MM.1S (cell line): ENCODE measurements around the gene CASTOR1.

ENCODE experiments used
- DNase-seq: peaks from one replicate; pipeline ENCODE4 v3.0.0-alpha.2; 2015
- H2AFZ ChIP-seq: fragments of 300-600 bp; sonication (generic); 2 replicates; pipeline ENCODE4 v1.6.0; 2016; ENCODE audit warnings: antibody characterized with exemption, low read length
- H3F3A ChIP-seq: fragments of 300-600 bp; sonication (generic); 2 replicates; pipeline ENCODE4 v1.6.1; 2016; ENCODE audit warnings: mild to moderate bottlenecking, antibody characterized with exemption, low read length, moderate library complexity, mixed read lengths; ENCODE audit not compliant: insufficient read depth
- H3K27ac ChIP-seq: fragments of 300-600 bp; sonication (generic); 2 replicates; pipeline ENCODE4 v1.5.1; 2016; ENCODE audit warnings: mild to moderate bottlenecking, low read length
- H3K27me3 ChIP-seq: fragments of 300-600 bp; sonication (generic); replicated peaks from 2 replicates; pipeline ENCODE4 v1.6.0; 2016; ENCODE audit warnings: low read length; ENCODE audit not compliant: insufficient read depth
- H3K36me3 ChIP-seq: fragments of 300-600 bp; sonication (generic); replicated peaks from 2 replicates; pipeline ENCODE4 v1.6.1; 2016; ENCODE audit warnings: mild to moderate bottlenecking, low read length, mixed read lengths; ENCODE audit not compliant: insufficient read depth
- H3K4me1 ChIP-seq: fragments of 300-600 bp; sonication (generic); 2 replicates; pipeline ENCODE4 v1.6.1; 2016; ENCODE audit warnings: low read length, mixed read lengths
- H3K4me2 ChIP-seq: fragments of 300-600 bp; sonication (generic); 2 replicates; pipeline ENCODE4 v1.6.0; 2016; ENCODE audit warnings: low read depth, low read length
- H3K4me3 ChIP-seq: fragments of 300-600 bp; sonication (generic); 2 replicates; pipeline ENCODE4 v1.5.1; 2016; ENCODE audit warnings: low read length, mixed read lengths
- H3K79me2 ChIP-seq: fragments of 300-600 bp; sonication (generic); 2 replicates; pipeline ENCODE4 v1.6.1; 2016; ENCODE audit warnings: mixed run types, low read length, mixed read lengths
- H3K9ac ChIP-seq: fragments of 300-600 bp; sonication (generic); 2 replicates; pipeline ENCODE4 v1.6.1; 2016; ENCODE audit warnings: low read length, mixed read lengths
- H3K9me2 ChIP-seq: fragments of 300-600 bp; sonication (generic); replicated peaks from 2 replicates; pipeline ENCODE4 v1.6.1; 2016; ENCODE audit warnings: mild to moderate bottlenecking, low read length, mixed read lengths; ENCODE audit not compliant: insufficient read depth
- H3K9me3 ChIP-seq: fragments of 300-600 bp; sonication (generic); replicated peaks from 2 replicates; pipeline ENCODE4 v1.6.1; 2016; ENCODE audit warnings: mild to moderate bottlenecking, low read length, mixed read lengths; ENCODE audit not compliant: insufficient read depth
- H4K20me1 ChIP-seq: fragments of 300-600 bp; sonication (generic); 2 replicates; pipeline ENCODE4 v1.6.1; 2016; ENCODE audit warnings: mild to moderate bottlenecking, low read length, moderate library complexity, mixed read lengths; ENCODE audit not compliant: insufficient read depth
- EZH2 ChIP-seq: fragments of 300-600 bp; sonication (generic); optimal IDR thresholded peaks from 2 replicates; pipeline ENCODE3; 2017; ENCODE audit warnings: low read depth, mild to moderate bottlenecking, antibody characterized with exemption, low read length, mixed read lengths
- EZH2phosphoT487 ChIP-seq: fragments of 300-600 bp; sonication (generic); IDR thresholded peaks from 2 replicates; pipeline ENCODE4 v1.6.1; 2018; ENCODE audit warnings: antibody characterized with exemption, low read length
- TF ChIP-seq, protein P1 (sequence below): fragments of 300-600 bp; sonication (generic); IDR thresholded peaks from 2 replicates; pipeline ENCODE4 v1.5.1; 2016; ENCODE audit warnings: antibody characterized with exemption, low read length, mixed read lengths

CASTOR1 gene

DNA sequence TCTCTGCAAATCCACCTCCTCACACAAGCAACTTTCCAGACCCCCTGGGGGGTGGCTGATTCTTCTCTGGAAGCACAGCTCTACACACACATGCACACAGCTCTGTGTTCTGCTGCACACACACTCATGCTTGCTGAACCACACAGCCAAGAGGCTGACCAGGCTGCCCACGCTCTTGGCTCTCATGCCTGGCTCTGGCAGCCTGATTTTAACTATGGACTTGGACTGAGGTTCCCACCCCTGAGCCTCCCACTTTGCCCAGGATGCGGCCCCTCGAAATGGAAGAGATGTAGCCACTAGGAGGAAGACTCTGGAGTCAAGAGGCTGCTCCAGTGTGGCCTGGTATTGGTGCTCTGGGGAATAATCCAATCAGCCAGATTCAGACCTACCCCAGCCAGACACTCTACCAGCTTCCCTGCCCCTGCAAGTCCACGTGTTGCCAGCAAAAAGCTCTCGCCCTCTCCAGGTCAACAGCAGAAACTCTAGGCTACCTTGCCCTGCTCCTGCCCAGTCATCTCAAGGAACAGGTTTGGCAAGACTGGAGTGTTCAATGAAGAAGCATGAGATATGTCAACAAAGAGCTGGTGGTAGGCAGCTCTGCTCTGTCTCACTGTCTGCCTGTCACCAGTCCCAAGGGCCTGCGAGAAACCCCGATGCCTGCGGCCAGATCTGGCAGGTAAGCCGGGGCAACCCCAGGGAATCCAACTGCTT, 8.8 kb upstream of the CASTOR1 start:
- Histone ChIP-seq H3K9ac (no peak overlapping the region), H3K27ac (no peak overlapping the region), H3K79me2 (no peaks in the 10 kb centered on the region; the same call in 1 of the 2 replicates), H4K20me1 (no peaks in the 10 kb centered on the region), H3F3A (no peaks in the 10 kb centered on the region), H3K4me3 (no peak overlapping the region), H3K36me3 (no peaks in the 10 kb centered on the region), H3K4me1 (peaks cover 15% of the 10 kb centered on the region), H3K4me2 (no peak overlapping the region), H3K9me2 (no peaks in the 10 kb centered on the region), H3K27me3 (no peaks in the 10 kb centered on the region), H3K9me3 (no peaks in the 10 kb centered on the region), H2AFZ (no peak overlapping the region)
- no peak for DNase-seq
- TF ChIP-seq, protein P1, sequence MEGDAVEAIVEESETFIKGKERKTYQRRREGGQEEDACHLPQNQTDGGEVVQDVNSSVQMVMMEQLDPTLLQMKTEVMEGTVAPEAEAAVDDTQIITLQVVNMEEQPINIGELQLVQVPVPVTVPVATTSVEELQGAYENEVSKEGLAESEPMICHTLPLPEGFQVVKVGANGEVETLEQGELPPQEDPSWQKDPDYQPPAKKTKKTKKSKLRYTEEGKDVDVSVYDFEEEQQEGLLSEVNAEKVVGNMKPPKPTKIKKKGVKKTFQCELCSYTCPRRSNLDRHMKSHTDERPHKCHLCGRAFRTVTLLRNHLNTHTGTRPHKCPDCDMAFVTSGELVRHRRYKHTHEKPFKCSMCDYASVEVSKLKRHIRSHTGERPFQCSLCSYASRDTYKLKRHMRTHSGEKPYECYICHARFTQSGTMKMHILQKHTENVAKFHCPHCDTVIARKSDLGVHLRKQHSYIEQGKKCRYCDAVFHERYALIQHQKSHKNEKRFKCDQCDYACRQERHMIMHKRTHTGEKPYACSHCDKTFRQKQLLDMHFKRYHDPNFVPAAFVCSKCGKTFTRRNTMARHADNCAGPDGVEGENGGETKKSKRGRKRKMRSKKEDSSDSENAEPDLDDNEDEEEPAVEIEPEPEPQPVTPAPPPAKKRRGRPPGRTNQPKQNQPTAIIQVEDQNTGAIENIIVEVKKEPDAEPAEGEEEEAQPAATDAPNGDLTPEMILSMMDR, result no peak

DNA sequence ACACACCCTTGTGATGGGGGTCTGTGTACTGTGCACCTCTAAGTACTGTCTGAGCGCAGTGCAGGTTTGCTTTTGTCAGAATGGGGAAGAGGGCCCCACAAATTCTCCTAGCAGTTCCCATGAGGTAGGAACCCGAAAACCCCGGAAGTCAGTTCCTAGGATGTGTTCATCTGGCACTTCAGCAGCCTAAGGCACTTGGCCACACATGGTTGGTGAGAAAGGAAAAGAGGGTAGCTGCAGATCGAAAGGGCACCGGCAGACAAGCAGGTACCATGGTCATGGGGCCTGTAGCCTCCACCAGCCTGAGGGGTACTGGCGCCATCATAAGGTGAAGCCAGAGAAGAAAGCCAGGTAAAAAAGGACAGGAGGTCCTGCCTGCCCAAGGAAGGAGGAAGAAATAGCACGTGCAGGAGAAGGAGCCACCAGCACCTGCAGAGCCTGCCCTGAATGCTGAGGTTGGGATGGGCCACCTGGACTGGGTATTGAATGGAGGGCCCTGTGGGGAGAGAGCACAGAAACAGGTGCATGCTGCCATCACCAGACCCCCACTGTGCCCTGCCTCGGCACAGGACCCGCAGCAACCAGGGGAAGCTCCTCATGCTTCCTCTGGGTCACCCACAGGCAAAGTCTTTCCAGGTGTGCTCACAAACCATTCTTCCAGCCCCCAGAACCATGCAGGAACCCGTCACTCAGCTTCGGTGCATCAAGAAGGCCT, 8.1 kb upstream of the CASTOR1 start:
- no peak overlapping the region for H2AFZ ChIP-seq
- H3F3A ChIP-seq, result no peaks in the 10 kb centered on the region
- no peak overlapping the region for H3K4me2 ChIP-seq
- no peak overlapping the region for H3K4me3 ChIP-seq
- H3K9me2 ChIP-seq, result no peaks in the 10 kb centered on the region
- H3K79me2 ChIP-seq, result no peaks in the 10 kb centered on the region; the same call in 1 of the 2 replicates
- H3K4me1 ChIP-seq, result peaks cover 7% of the 10 kb centered on the region
- no peaks in the 10 kb centered on the region for H3K9me3 ChIP-seq
- DNase-seq, result no peak
- no peak for TF ChIP-seq EZH2phosphoT487
- TF ChIP-seq, protein P1, result no peak
- TF ChIP-seq EZH2, result no peak
- no peak overlapping the region for H3K9ac ChIP-seq
- no peaks in the 10 kb centered on the region for H3K36me3 ChIP-seq
- no peaks in the 10 kb centered on the region for H3K27me3 ChIP-seq
- H3K27ac ChIP-seq, result no peak overlapping the region
- H4K20me1 ChIP-seq, result no peaks in the 10 kb centered on the region

DNA sequence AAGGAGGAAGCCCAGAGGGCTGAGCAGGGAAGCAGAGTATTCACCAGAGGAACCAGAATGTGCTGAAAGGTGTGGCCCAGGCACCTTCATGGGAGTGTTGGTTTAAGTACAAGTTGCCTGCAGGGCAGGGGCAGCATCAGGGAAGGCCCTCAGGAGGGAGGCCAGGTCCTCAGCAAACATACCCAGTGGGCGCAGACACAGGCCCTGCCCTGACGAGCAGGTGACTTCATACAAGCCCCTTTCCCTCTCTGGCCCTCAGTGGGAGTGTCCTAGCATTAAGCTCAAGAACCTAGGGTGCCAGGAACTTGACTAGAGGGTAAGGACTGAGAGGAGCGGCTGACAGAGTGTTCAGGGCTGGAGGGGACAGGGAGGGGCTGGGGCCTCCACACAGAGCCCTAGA, 7.5 kb upstream of the CASTOR1 start:
- peaks cover 1% of the 10 kb centered on the region; the same call in 1 of the 2 replicates for H3K4me1 ChIP-seq
- no peak overlapping the region for H3K4me3 ChIP-seq
- no peaks in the 10 kb centered on the region for H3K9me3 ChIP-seq
- H2AFZ ChIP-seq, result no peak overlapping the region
- TF ChIP-seq, protein P1, result no peak
- no peak for TF ChIP-seq EZH2
- no peak for TF ChIP-seq EZH2phosphoT487
- no peak overlapping the region for H3K4me2 ChIP-seq
- no peaks in the 10 kb centered on the region for H4K20me1 ChIP-seq
- H3K36me3 ChIP-seq, result no peaks in the 10 kb centered on the region
- H3K9me2 ChIP-seq, result no peaks in the 10 kb centered on the region
- no peak overlapping the region for H3K9ac ChIP-seq
- no peaks in the 10 kb centered on the region for H3F3A ChIP-seq
- no peaks in the 10 kb centered on the region for H3K27me3 ChIP-seq
- no peak for DNase-seq
- H3K79me2 ChIP-seq, result no peaks in the 10 kb centered on the region
- H3K27ac ChIP-seq, result no peak overlapping the region
